ENCODE measurements around the gene EIF5A. TPM values are rescaled to one million over a fixed set of nuclear protein-coding genes. Genes with fewer than 3 reads are reported as not detected.

Gene EIF5A
- total and polyA plus RNA-seq, 2 donors (not counting 3 experiments of a cell fraction or from before 2014, with no cell fraction given), result 650 to 859 TPM

DNA sequence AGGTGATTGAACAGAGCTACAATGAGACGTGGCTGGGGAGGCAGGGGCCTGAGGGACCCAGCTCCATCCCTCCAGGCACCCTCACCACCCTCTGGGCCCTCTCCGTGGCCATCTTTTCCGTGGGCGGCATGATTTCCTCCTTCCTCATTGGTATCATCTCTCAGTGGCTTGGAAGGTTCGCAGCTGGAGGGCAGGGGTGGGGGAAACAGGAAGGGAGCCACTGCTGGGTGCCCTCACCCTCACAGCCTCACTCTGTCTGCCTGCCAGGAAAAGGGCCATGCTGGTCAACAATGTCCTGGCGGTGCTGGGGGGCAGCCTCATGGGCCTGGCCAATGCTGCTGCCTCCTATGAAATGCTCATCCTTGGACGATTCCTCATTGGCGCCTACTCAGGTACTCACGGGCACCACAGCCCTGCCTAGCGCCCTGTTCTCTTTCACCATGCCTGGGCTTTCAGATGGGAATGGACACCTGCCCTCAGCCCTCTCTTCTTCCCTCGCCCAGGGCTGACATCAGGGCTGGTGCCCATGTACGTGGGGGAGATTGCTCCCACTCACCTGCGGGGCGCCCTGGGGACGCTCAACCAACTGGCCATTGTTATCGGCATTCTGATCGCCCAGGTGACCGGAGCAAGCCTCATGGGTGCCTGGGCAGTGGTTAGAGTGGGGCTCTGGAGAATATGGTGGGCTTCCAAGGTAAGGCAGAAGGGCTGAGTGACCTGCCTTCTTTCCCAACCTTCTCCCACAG, 23.8 kb upstream of the EIF5A start:
- ChIA-PET CTCF (interaction anchor here (1.0 to 10.2 kb wide), 2 partner anchors 13 to 238 kb away, joined by 3 to 170 read pairs; no protein-coding TSS in a partner anchor), POLR2A (no interaction called here)
- DNase-seq (ENCODE audit: low read depth, low spot score) (no peak), FAIRE-seq (no peak)
- Histone ChIP-seq H3K4me3 (replicated peaks in 1 of 3; ENCODE audit: insufficient read depth in 1 of 3, low read depth in 1 of 3, low read length in 3 of 3) (no peak overlapping the region), H3K9me3 (replicated peaks; ENCODE audit: control insufficient read depth, insufficient read depth, low read length) (no peaks in the 10 kb centered on the region), H3K9ac (replicated peaks; ENCODE audit: extremely low read depth, insufficient read depth, low read length) (no peak overlapping the region), H2AFZ (ENCODE audit: low read depth, low read length) (no peak overlapping the region), H3K27me3 (ENCODE audit: control insufficient read depth in 2 of 2, insufficient read depth in 2 of 2, low read length in 2 of 2) (peaks cover 8 to 19% of the 10 kb centered on the region in 2 experiments), H3K9me1 (replicated peaks; ENCODE audit: control insufficient read depth, extremely low read depth, insufficient read depth, low read length) (no peaks in the 10 kb centered on the region), H3K79me2 (ENCODE audit: control insufficient read depth, insufficient read depth, low read length) (no peaks in the 10 kb centered on the region), H4K20me1 (replicated peaks; ENCODE audit: control insufficient read depth, extremely low read depth, insufficient read depth, low read length) (no peaks in the 10 kb centered on the region), H3K4me2 (ENCODE audit: insufficient read depth, low read length) (no peak overlapping the region), H3K4me1 (ENCODE audit: control insufficient read depth, extremely low read depth, insufficient read depth, low read length) (peaks cover 9% of the 10 kb centered on the region), H3K27ac (ENCODE audit: insufficient read depth, low read depth, low read length) (no peak overlapping the region), H3K36me3 (ENCODE audit: control insufficient read depth in 2 of 2, extremely low read depth in 1 of 2, insufficient read depth in 2 of 2, low read length in 2 of 2) (no peaks in the 10 kb centered on the region)
- TF ChIP-seq EZH2 (IDR thresholded peaks at IDR 0.05; ENCODE audit: borderline replicate concordance, low read depth, low read length, severe bottlenecking) (no peak), GATA2 (IDR thresholded peaks at IDR 0.05; ENCODE audit: insufficient read depth, insufficient read length, low read depth, low read length) (no peak), POLR2A (IDR thresholded peaks at IDR 0.05; ENCODE audit: low read depth, low read length) (no peak), POLR2AphosphoS5 (IDR thresholded peaks at IDR 0.05; ENCODE audit: insufficient read depth, low read depth, low read length) (no peak), MAX (IDR thresholded peaks at IDR 0.05; ENCODE audit: insufficient read depth, insufficient read length) (no peak), MYC (IDR thresholded peaks at IDR 0.05; ENCODE audit: low read depth, low read length) (no peak), JUN (IDR thresholded peaks at IDR 0.05; ENCODE audit: borderline replicate concordance, insufficient read depth, insufficient read length, low read depth) (no peak), FOS (IDR thresholded peaks at IDR 0.05; ENCODE audit: borderline replicate concordance, insufficient read depth, low read length) (no peak)
- TF ChIP-seq, protein P1, sequence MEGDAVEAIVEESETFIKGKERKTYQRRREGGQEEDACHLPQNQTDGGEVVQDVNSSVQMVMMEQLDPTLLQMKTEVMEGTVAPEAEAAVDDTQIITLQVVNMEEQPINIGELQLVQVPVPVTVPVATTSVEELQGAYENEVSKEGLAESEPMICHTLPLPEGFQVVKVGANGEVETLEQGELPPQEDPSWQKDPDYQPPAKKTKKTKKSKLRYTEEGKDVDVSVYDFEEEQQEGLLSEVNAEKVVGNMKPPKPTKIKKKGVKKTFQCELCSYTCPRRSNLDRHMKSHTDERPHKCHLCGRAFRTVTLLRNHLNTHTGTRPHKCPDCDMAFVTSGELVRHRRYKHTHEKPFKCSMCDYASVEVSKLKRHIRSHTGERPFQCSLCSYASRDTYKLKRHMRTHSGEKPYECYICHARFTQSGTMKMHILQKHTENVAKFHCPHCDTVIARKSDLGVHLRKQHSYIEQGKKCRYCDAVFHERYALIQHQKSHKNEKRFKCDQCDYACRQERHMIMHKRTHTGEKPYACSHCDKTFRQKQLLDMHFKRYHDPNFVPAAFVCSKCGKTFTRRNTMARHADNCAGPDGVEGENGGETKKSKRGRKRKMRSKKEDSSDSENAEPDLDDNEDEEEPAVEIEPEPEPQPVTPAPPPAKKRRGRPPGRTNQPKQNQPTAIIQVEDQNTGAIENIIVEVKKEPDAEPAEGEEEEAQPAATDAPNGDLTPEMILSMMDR (IDR thresholded peaks at IDR 0.05; ENCODE audit: extremely low read depth in 1 of 2, insufficient read depth in 1 of 2, low read depth in 1 of 2, low read length in 2 of 2), result no peak
- BruUV-seq (replicated peaks), result no TSS peak
- intact Hi-C loops (cut with micrococcal nuclease) (no loop called here), dilution Hi-C loops (cut with MboI; ENCODE audit: extremely low pct_ligation_motif_present, low sequenced_read_pairs) (no loop called here)

Measured in endothelial cell of umbilical vein (primary cell).